ENCODE results near the gene LDOC1. TPM values are rescaled to one million over a fixed set of nuclear protein-coding genes. Genes with fewer than 3 reads are reported as not detected.

Gene LDOC1
- total RNA-seq, 1 experiment from 2014 or later: 25.6 TPM

- H3K23ac ChIP-seq (ENCODE audit: insufficient read length, low read depth, low read length): no peak overlapping the region
- H3K4me1 ChIP-seq (ENCODE audit: insufficient read depth, low read length): no peaks in the 10 kb centered on the region
- Mint-ChIP-seq H3K27me3 (ENCODE audit: low read depth) (no peaks in the 10 kb centered on the region), H3K4me3 (no peak overlapping the region), H3K27ac (no peak overlapping the region), H3K36me3 (ENCODE audit: insufficient read depth in 1 of 3, low read depth in 3 of 3) (peaks cover 4 to 10% (median 9%) of the 10 kb centered on the region in 3 experiments), H3K9me3 (peaks cover 72 to 74% of the 10 kb centered on the region in 2 experiments), H3K4me1 (peaks cover 5 to 7% of the 10 kb centered on the region in 2 experiments; a peak in 2 of 4 replicates)
- H2BK15ac ChIP-seq (ENCODE audit: low read depth, low read length): no peak overlapping the region
- H2BK120ac ChIP-seq (ENCODE audit: low read depth, low read length, poor library complexity, severe bottlenecking): no peak overlapping the region
- no peak overlapping the region for H3T11ph ChIP-seq (ENCODE audit: low read length)
- H3K27me3 ChIP-seq (ENCODE audit: insufficient read depth, low read length): no peaks in the 10 kb centered on the region
- H2BK12ac ChIP-seq (ENCODE audit: insufficient read length, low read depth, low read length): no peak overlapping the region
- no peak overlapping the region for H2BK20ac ChIP-seq (ENCODE audit: low read depth, low read length, poor library complexity, severe bottlenecking)
- H3K14ac ChIP-seq (ENCODE audit: insufficient read depth, low read length): no peak overlapping the region
- no peak overlapping the region for H3K56ac ChIP-seq (ENCODE audit: insufficient read length, low read depth, low read length)
- no peak overlapping the region for H2AK5ac ChIP-seq (ENCODE audit: insufficient read length, low read length)
- no CpG with 5 or more reads among the region's 5 CpGs for WGBS (ENCODE audit: extremely low coverage, insufficient read length, low lambda C conversion rate)
- no peak overlapping the region for H3K9ac ChIP-seq (ENCODE audit: extremely low read depth, insufficient read length, low read length)
- H2AFZ ChIP-seq (ENCODE audit: low read length): no peak overlapping the region
- no peak for DNase-seq
- no peak for TF ChIP-seq CTCF (conservative IDR thresholded peaks at IDR 0.05)
- H4K5ac ChIP-seq (ENCODE audit: insufficient read length, low read depth, low read length): no peak overlapping the region
- no peak overlapping the region for H4K91ac ChIP-seq (ENCODE audit: insufficient read length, low read depth, low read length)
- no peaks in the 10 kb centered on the region for H3K79me1 ChIP-seq (ENCODE audit: insufficient read depth, low read depth, low read length, poor library complexity, severe bottlenecking)
- H3K4ac ChIP-seq (ENCODE audit: low read depth, low read length): no peak overlapping the region
- H2BK5ac ChIP-seq (ENCODE audit: insufficient read length, low read length): no peak overlapping the region
- H3K9me3 ChIP-seq (ENCODE audit: control insufficient read depth, low read depth, low read length): no peaks in the 10 kb centered on the region
- H3K23me2 ChIP-seq (ENCODE audit: insufficient read length, low read depth, low read length, poor library complexity, severe bottlenecking): no peaks in the 10 kb centered on the region
- no peak overlapping the region for H3K27ac ChIP-seq (ENCODE audit: insufficient read length, low read depth, low read length)
- H3K18ac ChIP-seq (ENCODE audit: insufficient read length, low read depth, low read length): no peak overlapping the region
- no peaks in the 10 kb centered on the region for H3K79me2 ChIP-seq (ENCODE audit: insufficient read depth, low read length)
- no peaks in the 10 kb centered on the region for H4K20me1 ChIP-seq (ENCODE audit: control insufficient read depth, insufficient read depth, insufficient read length)
- H4K8ac ChIP-seq (replicated peaks; ENCODE audit: insufficient read length, low read depth, low read length): no peak overlapping the region
- H3K4me2 ChIP-seq (ENCODE audit: insufficient read depth, insufficient read length, low read length): no peak overlapping the region
These were observed 8.4 kb upstream of the LDOC1 start for GRCh38 chrX:141185366-141185765.

Data from H9 (cell line).